Stimulated activated naive CD8-positive, alpha-beta T cell treated with anti-CD3 and anti-CD28 coated beads, Interleukin-15, amount 100 ng/mL, for 72 hours (primary cell): ENCODE measurements around the gene CORO1C.

Source experiments
- ATAC-seq: fragments of 150-1000 bp; cut with Tn5 transposase; 2 replicates; pipeline ENCODE4 v1.10.0; 2021; ENCODE audit warnings: mild to moderate bottlenecking, moderate library complexity
- DNase-seq, 2 donors: peaks; one replicate each; pipeline ENCODE4 v3.0.0; 2021 to 2022
- H3K27ac Mint-ChIP-seq, 2 donors: one replicate each; pipeline ENCODE4 v1.8.0; 2022; ENCODE audit warnings: mild to moderate bottlenecking in 2 of 2, mixed read lengths in 2 of 2, moderate library complexity in 2 of 2
- H3K27me3 Mint-ChIP-seq: one replicate; pipeline ENCODE4 v1.8.0; 2022; ENCODE audit warnings: mixed read lengths
- H3K4me1 Mint-ChIP-seq: one replicate; pipeline ENCODE4 v1.8.0; 2022; ENCODE audit warnings: mild to moderate bottlenecking, mixed read lengths
- H3K4me3 Mint-ChIP-seq, 2 donors: one replicate each; pipeline ENCODE4 v1.8.0; 2022; ENCODE audit warnings: mild to moderate bottlenecking in 2 of 2, mixed read lengths in 2 of 2, moderate library complexity in 1 of 2
- H3K9me3 Mint-ChIP-seq, 2 donors: one replicate each; pipeline ENCODE4 v1.8.0; 2022; ENCODE audit warnings: mixed read lengths in 2 of 2

The CORO1C gene

DNA sequence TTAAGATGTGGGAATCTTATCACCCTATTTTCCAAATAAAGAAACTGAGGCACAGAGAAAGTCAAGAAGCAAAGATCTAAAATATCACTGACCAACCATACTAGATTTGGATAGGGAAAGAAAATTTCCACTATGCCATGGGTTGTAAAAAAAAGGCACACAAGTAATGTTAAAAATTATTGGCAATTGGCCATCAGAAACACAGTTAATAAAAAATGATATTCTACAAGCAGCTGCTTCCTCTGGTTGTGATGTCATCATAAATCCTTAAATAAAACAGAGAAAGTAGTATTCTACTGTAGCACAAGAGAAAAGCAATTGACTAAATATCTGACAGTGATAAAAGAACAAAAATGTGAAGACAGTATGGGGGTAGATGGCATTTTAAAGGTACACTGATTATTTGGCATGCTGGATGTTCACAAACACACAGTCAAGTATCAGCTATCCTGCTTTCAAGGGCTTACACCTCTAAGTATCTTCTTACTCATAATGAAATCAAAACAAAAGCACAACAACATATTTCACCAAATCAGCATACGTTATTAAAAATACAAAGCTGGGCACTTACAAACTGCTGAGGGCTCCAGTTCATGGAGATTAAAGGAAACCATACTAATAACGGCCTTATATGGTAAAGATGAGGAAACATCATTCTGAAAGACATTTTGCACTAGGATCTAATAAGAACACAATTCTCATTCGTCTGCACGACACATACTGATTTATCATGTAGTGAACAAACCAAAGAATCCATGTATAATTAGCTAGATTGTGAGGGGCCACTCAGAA, 45.7 kb downstream of the CORO1C start:
- H3K9me3 Mint-ChIP-seq = no peaks in the 10 kb centered on the region

DNA sequence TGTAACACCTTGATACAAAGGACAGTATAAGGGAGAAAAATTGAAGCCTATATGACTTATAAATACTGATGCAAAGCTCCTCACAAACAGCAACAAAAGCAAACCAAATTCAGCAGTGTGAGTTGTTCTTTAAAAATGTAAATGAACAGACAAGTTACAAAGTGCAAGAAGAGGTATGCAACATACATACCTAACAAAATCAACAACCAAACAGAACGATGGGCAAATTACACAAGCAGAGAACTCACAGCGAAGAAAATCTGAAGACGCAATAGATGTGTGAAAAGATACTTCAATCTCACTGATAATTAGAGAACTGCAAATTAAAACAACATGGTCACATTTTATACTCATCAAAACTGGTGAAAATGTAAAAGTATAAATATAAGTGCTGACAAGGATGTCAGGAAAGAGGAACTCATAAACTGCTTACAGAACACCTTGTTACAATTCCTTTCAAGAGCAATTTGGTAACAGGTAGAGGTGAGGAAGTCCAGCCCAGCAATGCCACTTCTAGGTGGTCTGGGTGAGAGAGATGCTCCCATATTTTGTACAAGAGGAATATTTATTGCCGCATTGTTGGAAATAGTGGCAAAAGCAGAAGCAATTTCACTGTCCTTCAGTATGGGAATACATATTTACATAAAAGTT, 47.3 kb downstream of the CORO1C start:
- Mint-ChIP-seq H3K4me3 (no peak overlapping the region), H3K4me1 (peaks cover 32% of the 10 kb centered on the region), H3K27ac (no peak overlapping the region), H3K9me3 (no peaks in the 10 kb centered on the region), H3K27me3 (no peaks in the 10 kb centered on the region)
- ATAC-seq (no peak), DNase-seq (no peak)

More for the DNA sequence above, 45.7 kb downstream of the CORO1C start:
- Mint-ChIP-seq H3K27ac (no peak overlapping the region), H3K4me1 (peaks cover 48% of the 10 kb centered on the region), H3K27me3 (no peaks in the 10 kb centered on the region), H3K4me3 (no peak overlapping the region)
- DNase-seq = no peak
- no peak for ATAC-seq

GRCh38 chr12:108681317-108681716, 50.0 kb downstream of the CORO1C start:
- no peak overlapping the region for H3K27ac Mint-ChIP-seq
- H3K9me3 Mint-ChIP-seq = no peaks in the 10 kb centered on the region
- H3K4me1 Mint-ChIP-seq = peaks cover 30% of the 10 kb centered on the region
- ATAC-seq (no peak), DNase-seq (no peak)
- H3K27me3 Mint-ChIP-seq = no peaks in the 10 kb centered on the region
- H3K4me3 Mint-ChIP-seq = no peak overlapping the region

DNA sequence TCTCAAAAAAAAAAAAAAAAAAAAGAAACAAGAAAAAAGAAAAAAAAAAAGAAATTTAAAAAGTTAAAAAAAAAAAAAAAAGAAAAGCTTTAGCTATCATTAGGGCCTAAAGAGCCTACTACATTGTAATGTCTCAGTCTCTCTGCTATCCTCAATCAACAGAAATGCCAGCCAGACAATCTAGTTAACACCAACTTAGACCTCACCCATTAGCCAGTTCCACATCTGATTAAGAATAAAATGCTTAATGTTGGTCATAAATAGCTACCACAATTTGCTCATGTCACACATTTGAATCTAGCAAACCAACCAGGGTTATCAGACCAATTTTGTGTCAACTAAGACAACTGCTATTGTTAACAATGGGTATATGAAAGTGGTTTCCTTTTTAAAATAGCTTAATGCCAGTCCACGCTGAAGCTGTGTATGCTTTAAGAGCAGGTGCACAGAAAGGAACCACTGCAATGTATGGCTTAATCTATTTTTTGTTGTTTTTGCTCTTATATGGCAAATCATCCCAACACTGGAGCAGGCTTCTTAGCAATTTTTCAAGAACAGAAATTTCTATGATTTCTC, 52.1 kb downstream of the CORO1C start:
- Mint-ChIP-seq H3K27me3 (no peaks in the 10 kb centered on the region), H3K27ac (no peak overlapping the region), H3K4me1 (peaks cover 20% of the 10 kb centered on the region), H3K4me3 (no peak overlapping the region), H3K9me3 (no peaks in the 10 kb centered on the region)
- DNase-seq (no peak), ATAC-seq (no peak)

GRCh38 chr12:108678104-108678730, 53.1 kb downstream of the CORO1C start:
- H3K9me3 Mint-ChIP-seq = no peaks in the 10 kb centered on the region
- H3K27me3 Mint-ChIP-seq = no peaks in the 10 kb centered on the region
- peaks cover 20% of the 10 kb centered on the region for H3K4me1 Mint-ChIP-seq
- DNase-seq (no peak), ATAC-seq (peak; percentile 59)
- H3K27ac Mint-ChIP-seq = peak overlapping the region in 1 of 2 donors; percentile 27
- peak overlapping the region in 1 of 2 donors; percentile 33 for H3K4me3 Mint-ChIP-seq

- Mint-ChIP-seq H3K27ac (no peak overlapping the region), H3K4me1 (peaks cover 20% of the 10 kb centered on the region), H3K4me3 (no peak overlapping the region), H3K9me3 (no peaks in the 10 kb centered on the region), H3K27me3 (no peaks in the 10 kb centered on the region)
- no peak for ATAC-seq
- DNase-seq = no peak
These were observed 53.9 kb downstream of the CORO1C start for GRCh38 chr12:108677381-108677780.

DNA sequence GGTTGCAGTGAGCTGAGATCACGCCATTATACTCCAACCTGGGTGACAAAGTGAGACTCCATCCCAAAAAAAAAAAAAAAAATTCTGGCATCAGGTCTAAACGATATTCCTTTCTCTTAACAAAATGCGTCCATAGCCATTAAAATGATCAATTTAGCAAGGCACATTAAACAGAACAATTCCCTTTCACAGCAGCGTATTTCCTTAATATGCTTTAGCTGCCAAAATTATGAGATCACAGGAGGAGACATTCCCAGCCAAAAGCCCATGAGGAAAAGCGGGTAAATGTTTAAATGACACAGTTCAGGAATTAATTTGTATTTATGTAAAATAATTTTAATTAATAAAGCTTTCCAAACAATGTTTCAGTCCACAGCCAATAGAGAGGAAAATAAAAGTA, 54.6 kb downstream of the CORO1C start:
- no peaks in the 10 kb centered on the region for H3K27me3 Mint-ChIP-seq
- no peaks in the 10 kb centered on the region for H3K9me3 Mint-ChIP-seq
- no peak overlapping the region for H3K4me3 Mint-ChIP-seq
- peaks cover 16% of the 10 kb centered on the region for H3K4me1 Mint-ChIP-seq
- DNase-seq (no peak), ATAC-seq (no peak)
- H3K27ac Mint-ChIP-seq = no peak overlapping the region

- H3K4me1 Mint-ChIP-seq = peaks cover 9% of the 10 kb centered on the region
- no peak for ATAC-seq
- no peak overlapping the region for H3K27ac Mint-ChIP-seq
These were observed 55.5 kb downstream of the CORO1C start for GRCh38 chr12:108675792-108676191.

DNA sequence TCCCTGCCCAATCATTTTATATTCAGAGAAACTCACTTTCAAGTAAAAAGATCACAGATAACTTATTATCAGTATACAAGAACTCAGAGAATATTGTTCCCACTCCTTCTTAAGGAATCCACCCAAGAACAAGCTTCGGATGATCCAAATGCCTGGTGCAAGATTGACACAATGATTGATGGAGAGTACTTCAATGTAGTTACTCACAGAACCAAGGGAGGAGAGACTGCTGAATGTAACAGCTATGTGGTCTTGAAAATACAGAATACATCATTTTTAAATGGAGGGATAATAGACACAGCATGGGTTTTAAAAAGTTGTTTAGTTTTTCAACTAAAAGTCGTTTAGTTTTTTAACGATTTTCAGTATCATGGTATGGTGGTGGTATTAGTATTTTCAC, 59.3 kb downstream of the CORO1C start:
- Mint-ChIP-seq H3K27ac (no peak overlapping the region), H3K4me1 (no peaks in the 10 kb centered on the region), H3K9me3 (no peaks in the 10 kb centered on the region), H3K4me3 (no peak overlapping the region), H3K27me3 (no peaks in the 10 kb centered on the region)
- DNase-seq (no peak), ATAC-seq (no peak)

More at GRCh38 chr12:108675792-108676191, 55.5 kb downstream of the CORO1C start:
- DNase-seq = no peak
- Mint-ChIP-seq H3K9me3 (no peaks in the 10 kb centered on the region), H3K27me3 (no peaks in the 10 kb centered on the region), H3K4me3 (no peak overlapping the region)

DNA sequence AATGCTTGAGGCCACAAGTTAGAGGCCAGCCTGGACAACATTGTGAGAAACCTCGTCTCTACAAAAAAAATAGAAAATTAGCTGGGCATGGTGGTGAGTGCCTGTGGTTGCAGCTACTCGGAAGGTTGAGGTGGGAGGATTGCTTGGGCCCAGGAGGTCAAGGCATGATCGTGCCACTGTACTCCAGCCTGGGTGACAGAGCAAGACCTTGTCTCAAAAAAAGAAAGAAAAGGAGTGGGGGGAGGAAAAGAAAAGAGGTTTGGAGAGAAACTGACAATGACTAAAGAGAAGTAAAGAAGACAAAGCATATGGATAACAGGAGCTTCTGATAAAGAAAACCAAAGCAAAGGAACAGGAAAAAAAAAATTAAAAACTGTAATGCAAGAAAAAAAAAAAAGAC, 60.2 kb downstream of the CORO1C start:
- Mint-ChIP-seq H3K27ac (no peak overlapping the region), H3K4me3 (no peak overlapping the region), H3K27me3 (no peaks in the 10 kb centered on the region), H3K4me1 (no peaks in the 10 kb centered on the region), H3K9me3 (no peaks in the 10 kb centered on the region)
- ATAC-seq (no peak), DNase-seq (no peak)

DNA sequence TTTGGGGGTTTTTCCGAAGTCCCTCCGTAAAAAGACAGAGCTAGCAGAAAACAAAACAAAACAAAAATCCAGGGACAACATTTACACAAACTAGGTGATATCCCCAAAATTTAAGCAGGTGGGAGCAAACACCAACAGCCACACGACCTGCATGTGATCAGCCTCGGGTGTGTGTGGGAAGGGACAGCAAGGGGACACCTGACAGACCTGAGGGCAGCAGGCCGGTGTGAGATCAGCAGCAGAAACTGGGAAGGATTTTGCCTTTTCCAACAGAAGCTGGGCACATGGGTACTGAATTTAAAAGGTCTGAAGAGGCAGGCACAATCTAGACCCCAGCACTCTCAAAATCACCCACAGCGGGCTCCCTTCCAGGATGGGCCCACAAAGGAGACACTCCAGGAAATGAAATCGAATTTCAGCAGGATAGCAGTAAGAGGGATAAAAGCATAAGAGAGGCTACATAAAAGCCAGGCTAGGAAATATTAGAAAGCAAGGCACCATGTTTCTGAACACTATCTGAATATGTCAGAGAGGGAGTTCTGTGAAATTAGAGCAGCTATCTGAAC, 61.2 kb downstream of the CORO1C start:
- no peaks in the 10 kb centered on the region for H3K9me3 Mint-ChIP-seq
- H3K27ac Mint-ChIP-seq = no peak overlapping the region
- no peaks in the 10 kb centered on the region for H3K4me1 Mint-ChIP-seq

DNA sequence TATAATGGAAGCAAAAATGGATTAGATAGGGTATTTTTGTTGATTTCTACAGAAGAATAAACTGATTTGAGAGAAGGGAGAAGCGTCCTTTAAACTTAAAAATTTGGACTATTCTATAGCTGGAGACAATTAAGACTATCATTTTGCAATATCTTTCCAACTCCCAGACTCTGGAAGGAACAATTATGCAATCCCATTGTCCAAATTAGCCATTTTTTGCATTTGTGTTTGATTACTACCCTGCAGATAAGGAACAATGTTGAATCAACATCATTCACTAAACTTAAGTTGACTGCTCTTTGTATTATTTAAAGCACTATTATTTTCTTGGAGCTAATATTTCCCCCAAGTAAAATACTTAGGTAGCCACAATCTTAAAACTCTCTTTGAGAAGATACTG, 62.8 kb downstream of the CORO1C start:
- Mint-ChIP-seq H3K4me1 (peaks cover 14% of the 10 kb centered on the region), H3K4me3 (no peak overlapping the region)

More for the DNA sequence above, 61.2 kb downstream of the CORO1C start:
- ATAC-seq = no peak
- Mint-ChIP-seq H3K4me3 (no peak overlapping the region), H3K27me3 (no peaks in the 10 kb centered on the region)
- no peak for DNase-seq

GRCh38 chr12:108668063-108668462, 63.3 kb downstream of the CORO1C start:
- Mint-ChIP-seq H3K4me1 (peaks cover 19% of the 10 kb centered on the region), H3K27me3 (no peaks in the 10 kb centered on the region), H3K9me3 (no peaks in the 10 kb centered on the region), H3K27ac (no peak overlapping the region), H3K4me3 (no peak overlapping the region)
- ATAC-seq (no peak), DNase-seq (no peak)

More for the DNA sequence above, 62.8 kb downstream of the CORO1C start:
- ATAC-seq (no peak), DNase-seq (no peak)
- Mint-ChIP-seq H3K27me3 (no peaks in the 10 kb centered on the region), H3K9me3 (no peaks in the 10 kb centered on the region), H3K27ac (no peak overlapping the region)

GRCh38 chr12:108667349-108667748, 64.0 kb downstream of the CORO1C start:
- ATAC-seq = no peak
- Mint-ChIP-seq H3K27ac (no peak overlapping the region), H3K4me3 (no peak overlapping the region), H3K4me1 (peaks cover 24% of the 10 kb centered on the region), H3K27me3 (no peaks in the 10 kb centered on the region), H3K9me3 (no peaks in the 10 kb centered on the region)
- DNase-seq = no peak

GRCh38 chr12:108666401-108666881, 64.9 kb downstream of the CORO1C start:
- ATAC-seq = no peak
- no peak for DNase-seq

More at GRCh38 chr12:108666401-108666881, 64.9 kb downstream of the CORO1C start:
- Mint-ChIP-seq H3K4me3 (no peak overlapping the region), H3K9me3 (no peaks in the 10 kb centered on the region), H3K27me3 (no peaks in the 10 kb centered on the region), H3K27ac (no peak overlapping the region), H3K4me1 (peaks cover 24% of the 10 kb centered on the region)
